ENCODE measurements around the gene ENTREP3. TPM values are rescaled to one million over a fixed set of nuclear protein-coding genes. Genes with fewer than 3 reads are reported as not detected.
"Not testable (repeated sequence)": the region's sequence is repeated elsewhere in the genome, so short reads cannot be mapped to it uniquely, and the experiment has no call there.

Gene ENTREP3
- total RNA-seq, 2 experiments from 2014 or later, result 41.1 to 42.2 TPM

GRCh38 chr1:155242805-155243358, 12.4 kb downstream of the ENTREP3 start:
- H3K9me3 Mint-ChIP-seq, result no peaks in the 10 kb centered on the region
- H3K4me3 Mint-ChIP-seq, result peak overlapping the region; percentile 71
- ATAC-seq (no peak), DNase-seq (no peak)
- TF ChIP-seq CTCF (IDR thresholded peaks at IDR 0.05), result no peak
- H3K4me1 Mint-ChIP-seq (ENCODE audit: low read depth), result peaks cover 41% of the 10 kb centered on the region
- peak overlapping the region; percentile 95 for H3K27ac Mint-ChIP-seq
- H3K27me3 Mint-ChIP-seq, result peaks cover 2% of the 10 kb centered on the region
- CTCF ChIA-PET, result interaction anchor here (1.0 to 2.6 kb wide), 6 partner anchors 13 to 67 kb away, joined by 3 to 18 read pairs (median 6); partner anchors contain the start of genes ENTREP3, MTX1 and THBS3
- POLR2A ChIA-PET, result interaction anchor here (1.1 to 3.7 kb wide), 7 partner anchors 14 to 452 kb away, joined by 3 to 23 read pairs (median 5); partner anchors contain the start of genes KRTCAP2, MTX1 and THBS3
- peaks cover 21% of the 10 kb centered on the region for H3K36me3 Mint-ChIP-seq (ENCODE audit: low read depth)
- intact Hi-C loops (cut with micrococcal nuclease), result loop anchor here (5.0 kb wide), 1 partner anchor 36 kb away; the partner anchor contains the start of genes MTX1 and THBS3

- no peak for DNase-seq
- H3K36me3 Mint-ChIP-seq (ENCODE audit: low read depth), result peaks cover 19% of the 10 kb centered on the region
- H3K27ac Mint-ChIP-seq, result peak overlapping the region; percentile 82
- peaks cover 2% of the 10 kb centered on the region for H3K27me3 Mint-ChIP-seq
- peaks cover 41% of the 10 kb centered on the region for H3K4me1 Mint-ChIP-seq (ENCODE audit: low read depth)
- ChIA-PET CTCF (interaction anchor here (1.0 to 3.3 kb wide), 5 partner anchors 9 to 66 kb away, joined by 3 to 33 read pairs (median 8); partner anchors contain the start of gene ENTREP3), POLR2A (interaction anchor here (0.7 to 2.2 kb wide), 5 partner anchors 10 to 48 kb away, joined by 3 to 16 read pairs (median 4); no protein-coding TSS in a partner anchor)
- no peak for TF ChIP-seq CTCF (IDR thresholded peaks at IDR 0.05)
- H3K9me3 Mint-ChIP-seq, result no peaks in the 10 kb centered on the region
- no peak for ATAC-seq
- intact Hi-C loops (cut with micrococcal nuclease), result loop anchor here (5.0 kb wide), 1 partner anchor 35 kb away; the partner anchor contains the start of genes MTX1 and THBS3
- peak overlapping the region; percentile 81 for H3K4me3 Mint-ChIP-seq
Measured at GRCh38 chr1:155241841-155242264, 13.4 kb downstream of the ENTREP3 start.

- intact Hi-C loops (cut with micrococcal nuclease), result loop anchor here (5.0 kb wide), 1 partner anchor 34 kb away; the partner anchor contains the start of genes MTX1 and THBS3
- ATAC-seq (peak; percentile 6), DNase-seq (peak; percentile 84)
- POLR2A ChIA-PET, result interaction anchor here (0.6 to 2.2 kb wide), 7 partner anchors 10 to 113 kb away, joined by 3 to 16 read pairs (median 4); no protein-coding TSS in a partner anchor
- H3K4me3 Mint-ChIP-seq, result peak overlapping the region; percentile 81
- H3K27me3 Mint-ChIP-seq, result peaks cover 2% of the 10 kb centered on the region
- H3K36me3 Mint-ChIP-seq (ENCODE audit: low read depth), result peaks cover 18% of the 10 kb centered on the region
- no peaks in the 10 kb centered on the region for H3K9me3 Mint-ChIP-seq
- peak overlapping the region; percentile 82 for H3K27ac Mint-ChIP-seq
- CTCF ChIA-PET, result interaction anchor here (1.2 to 3.3 kb wide), 5 partner anchors 10 to 65 kb away, joined by 3 to 33 read pairs (median 8); partner anchors contain the start of gene ENTREP3
- H3K4me1 Mint-ChIP-seq (ENCODE audit: low read depth), result peaks cover 38% of the 10 kb centered on the region
- TF ChIP-seq CTCF (IDR thresholded peaks at IDR 0.05), result no peak
Measured at GRCh38 chr1:155241069-155241679, 14.1 kb downstream of the ENTREP3 start.

- Mint-ChIP-seq H3K4me3 (no peak overlapping the region), H3K27ac (no peak overlapping the region), H3K27me3 (no peaks in the 10 kb centered on the region), H3K4me1 (ENCODE audit: low read depth) (peaks cover 12% of the 10 kb centered on the region), H3K36me3 (ENCODE audit: low read depth) (peaks cover 6% of the 10 kb centered on the region), H3K9me3 (no peaks in the 10 kb centered on the region)
- ChIA-PET POLR2A (interaction anchor here (0.6 to 0.8 kb wide), 2 partner anchors 21 to 42 kb away, joined by 3 read pairs; no protein-coding TSS in a partner anchor), CTCF (no interaction called here)
- no peak for DNase-seq
- ATAC-seq, result no peak
- TF ChIP-seq CTCF (IDR thresholded peaks at IDR 0.05), result no peak
- intact Hi-C loops (cut with micrococcal nuclease), result no loop called here
Measured at GRCh38 chr1:155236451-155236850, 18.8 kb downstream of the ENTREP3 start.

GRCh38 chr1:155235375-155235774, 19.9 kb downstream of the ENTREP3 start:
- H3K9me3 Mint-ChIP-seq; H3K4me1 Mint-ChIP-seq (ENCODE audit: low read depth); POLR2A ChIA-PET; H3K27ac Mint-ChIP-seq; H3K27me3 Mint-ChIP-seq; CTCF ChIA-PET; H3K4me3 Mint-ChIP-seq; intact Hi-C loops (cut with micrococcal nuclease); ATAC-seq; DNase-seq; H3K36me3 Mint-ChIP-seq (ENCODE audit: low read depth): not testable (repeated sequence)

GRCh38 chr1:155233502-155233901, 21.8 kb downstream of the ENTREP3 start:
- H3K27ac Mint-ChIP-seq; ATAC-seq; CTCF ChIA-PET; POLR2A ChIA-PET; H3K4me1 Mint-ChIP-seq (ENCODE audit: low read depth); H3K9me3 Mint-ChIP-seq; H3K4me3 Mint-ChIP-seq; intact Hi-C loops (cut with micrococcal nuclease); H3K27me3 Mint-ChIP-seq; H3K36me3 Mint-ChIP-seq (ENCODE audit: low read depth); DNase-seq: not testable (repeated sequence)

GRCh38 chr1:155232001-155232978, 23.0 kb downstream of the ENTREP3 start:
- DNase-seq; H3K4me3 Mint-ChIP-seq; ATAC-seq; H3K27me3 Mint-ChIP-seq; H3K27ac Mint-ChIP-seq; H3K36me3 Mint-ChIP-seq (ENCODE audit: low read depth); CTCF ChIA-PET; intact Hi-C loops (cut with micrococcal nuclease); H3K9me3 Mint-ChIP-seq: not testable (repeated sequence)
- POLR2A ChIA-PET, result interaction anchor here (1.0 to 1.5 kb wide), 3 partner anchors 9 to 38 kb away, joined by 3 to 4 read pairs (median 3); no protein-coding TSS in a partner anchor
- peaks cover 13% of the 10 kb centered on the region for H3K4me1 Mint-ChIP-seq (ENCODE audit: low read depth)
